Midbrain (tissue), 1 donor: ENCODE data around the gene MRPL41.
"Not testable (repeated sequence)": the region's sequence is repeated elsewhere in the genome, so short reads cannot be mapped to it uniquely, and the experiment has no call there.

Experiments
- DNase-seq: peaks from one replicate; lab custom pipeline; 2025; lab: John Stamatoyannopoulos, UW

MRPL41 gene

GRCh38 chr9:137522746-137523455, 28.8 kb upstream of the MRPL41 start:
- no peak for DNase-seq

DNA sequence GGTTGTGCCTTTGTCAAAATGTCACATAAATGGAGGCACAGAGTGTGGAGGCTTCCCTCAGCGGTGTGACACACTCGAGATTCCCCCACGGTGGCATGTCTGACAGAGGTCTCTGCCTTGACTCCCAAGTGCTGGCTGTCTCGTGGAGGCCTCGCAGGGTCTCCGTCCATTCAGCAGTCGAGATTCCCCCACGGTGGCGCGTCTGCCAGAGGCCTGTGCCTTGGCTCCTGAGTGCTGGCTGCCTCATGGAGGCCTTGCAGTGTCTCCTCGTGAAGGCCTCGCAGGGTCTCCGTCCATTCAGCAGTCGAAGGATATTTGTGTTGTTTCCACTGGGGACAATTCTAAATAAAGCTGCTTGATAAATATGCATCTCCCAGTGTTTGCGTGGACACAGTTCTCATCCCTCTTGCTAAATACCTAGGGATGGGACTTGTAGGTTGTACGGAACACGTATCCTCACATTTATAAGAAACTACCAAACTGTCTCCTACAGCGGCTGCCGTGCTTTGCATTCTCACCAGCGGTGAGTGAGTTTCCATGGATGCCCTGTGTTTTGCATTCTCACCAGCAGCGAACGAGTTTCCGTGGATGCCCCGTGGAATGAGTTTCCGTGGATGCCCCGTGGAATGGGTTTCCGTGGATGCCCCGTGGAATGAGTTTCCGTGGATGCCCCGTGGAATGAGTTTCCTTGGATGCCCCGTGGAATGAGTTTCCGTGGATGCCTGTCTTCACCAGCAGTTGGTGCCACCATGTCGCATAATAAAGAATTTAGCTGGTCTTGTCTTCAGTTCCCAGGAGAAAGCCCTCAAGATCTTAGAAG, 27.3 kb upstream of the MRPL41 start:
- DNase-seq: no peak

- DNase-seq: no peak
These were observed 26.7 kb upstream of the MRPL41 start for GRCh38 chr9:137524981-137525317.

- DNase-seq: no peak
These were observed 21.3 kb upstream of the MRPL41 start for GRCh38 chr9:137530331-137530730.

- DNase-seq: no peak
These were observed 20.4 kb upstream of the MRPL41 start for GRCh38 chr9:137531099-137531765.

GRCh38 chr9:137532891-137533468, 18.7 kb upstream of the MRPL41 start:
- DNase-seq: not testable (repeated sequence)

GRCh38 chr9:137534256-137535119, 17.2 kb upstream of the MRPL41 start:
- peak; percentile 36 for DNase-seq

GRCh38 chr9:137535120-137535428, 16.6 kb upstream of the MRPL41 start:
- DNase-seq: no peak

- not testable (repeated sequence) for DNase-seq
These were observed 15.0 kb upstream of the MRPL41 start for GRCh38 chr9:137536594-137537131.

- DNase-seq: no peak
These were observed 13.6 kb upstream of the MRPL41 start for GRCh38 chr9:137538058-137538457.

- DNase-seq: no peak
These were observed 11.1 kb upstream of the MRPL41 start for GRCh38 chr9:137540536-137540935.

GRCh38 chr9:137542486-137542885, 9.2 kb upstream of the MRPL41 start:
- no peak for DNase-seq

- no peak for DNase-seq
These were observed 8.3 kb upstream of the MRPL41 start for GRCh38 chr9:137543237-137543963.

DNA sequence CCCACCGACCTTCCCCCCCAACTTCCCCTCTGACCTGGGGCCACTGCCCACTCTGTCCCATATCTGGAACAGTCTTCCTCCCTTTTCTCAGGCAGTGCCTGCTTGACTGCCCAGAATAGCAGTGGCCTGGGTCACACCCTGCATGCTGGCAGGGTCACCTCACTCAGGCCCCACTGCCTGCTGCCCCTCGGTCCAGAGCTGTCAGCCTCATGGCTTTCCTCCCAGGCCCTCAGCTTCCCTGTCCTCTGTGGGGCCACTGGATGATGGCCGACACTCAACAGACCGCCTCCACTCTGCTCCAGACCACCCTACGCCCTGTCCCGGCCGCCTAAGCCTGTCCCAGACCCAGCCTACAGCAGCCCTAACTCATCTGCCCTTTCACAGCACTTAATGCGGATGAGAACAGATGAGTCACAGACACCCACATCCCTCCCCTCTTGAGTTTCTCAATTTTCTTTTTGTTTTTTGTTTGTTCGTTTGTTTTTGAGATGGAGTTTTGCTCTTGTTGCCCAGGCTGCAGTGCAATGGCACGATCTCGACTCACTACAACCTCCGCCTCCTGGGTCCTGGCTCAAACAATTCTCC, 7.4 kb upstream of the MRPL41 start:
- no peak for DNase-seq

DNA sequence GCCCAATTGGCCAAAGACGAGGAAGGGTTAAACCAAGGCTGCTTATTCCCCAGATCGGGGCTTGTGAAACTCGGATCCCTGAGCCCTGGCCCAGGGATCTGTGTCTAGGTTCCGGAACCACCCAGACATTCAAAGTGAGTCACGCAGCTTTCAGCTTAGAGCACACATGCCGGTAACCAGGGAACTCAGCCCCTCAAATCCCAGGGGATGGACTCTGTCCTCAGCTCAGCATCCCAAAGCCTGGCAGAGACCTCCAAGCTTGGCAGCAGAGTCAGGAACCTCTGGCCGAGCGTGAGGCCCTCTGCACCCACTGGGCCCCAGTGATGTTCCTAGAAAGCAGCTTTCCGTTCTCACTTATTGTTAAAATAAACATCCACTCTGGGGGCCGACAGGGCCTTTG, 6.6 kb upstream of the MRPL41 start:
- no peak for DNase-seq

DNA sequence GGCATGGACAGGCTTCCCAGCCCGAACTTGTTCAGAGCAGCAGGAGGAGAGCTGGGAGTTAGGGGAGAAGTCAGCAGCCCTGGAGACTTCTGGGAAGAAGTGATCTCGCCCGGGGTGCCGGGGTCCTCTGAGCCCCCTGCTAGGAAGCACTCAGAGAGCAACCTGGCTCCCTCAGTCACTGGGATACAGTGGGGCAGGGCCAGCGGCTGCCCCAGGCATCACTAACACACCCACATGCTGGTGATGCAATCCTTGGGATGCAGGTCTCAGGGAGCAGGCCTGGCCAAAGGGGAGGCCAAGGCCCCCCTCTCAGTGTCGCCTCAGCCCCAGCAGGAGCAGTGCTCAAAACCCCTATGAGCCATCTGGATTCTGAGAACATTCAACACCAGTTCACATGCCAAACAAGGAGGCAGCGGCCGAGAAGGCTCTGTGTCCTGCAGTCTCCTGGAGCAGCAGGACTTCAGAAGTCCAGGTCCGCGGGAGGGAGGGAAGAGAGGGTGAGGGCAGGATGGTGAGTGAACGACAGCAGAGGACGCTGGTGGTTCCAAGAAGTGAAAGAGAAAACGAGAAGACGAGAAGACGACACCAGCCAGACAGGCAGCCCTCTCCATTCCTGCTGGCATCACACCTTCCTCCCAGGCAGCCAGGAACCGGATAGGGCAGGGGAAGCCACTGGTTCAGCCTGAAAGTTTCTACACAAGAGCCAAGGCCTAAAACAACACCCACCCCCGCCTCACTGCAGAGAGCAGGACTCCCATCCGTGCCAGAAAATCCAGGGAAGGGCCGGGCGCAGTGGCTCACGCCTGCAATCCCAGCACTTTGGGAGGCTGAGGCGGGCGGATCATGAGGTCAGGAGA, 3.8 kb upstream of the MRPL41 start:
- DNase-seq: no peak

- peak; percentile 84 for DNase-seq
These were observed 1.5 kb upstream of the MRPL41 start, which contains the start of gene PNPLA7 for GRCh38 chr9:137550231-137550621. TSS of gene PNPLA7 (minus strand) at chr9:137550402. CDS start at chr9:137550197, 205 bp downstream.

DNA sequence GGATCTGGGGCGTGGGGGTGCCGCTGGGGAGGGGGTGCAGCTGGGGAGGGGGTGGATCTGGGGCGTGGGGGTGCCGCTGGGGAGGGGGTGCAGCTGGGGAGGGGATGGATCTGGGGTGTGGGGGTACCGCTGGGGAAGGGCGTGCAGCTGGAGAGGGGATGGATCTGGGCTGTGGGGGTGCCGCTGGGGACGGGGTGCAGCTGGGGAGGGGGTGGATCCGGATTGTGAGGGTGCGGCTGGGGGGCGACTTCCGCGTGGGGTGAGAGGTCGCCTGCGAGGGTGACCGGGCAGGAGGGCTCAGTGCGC, 768 bp upstream of the MRPL41 start:
- DNase-seq: not testable (repeated sequence)

DNA sequence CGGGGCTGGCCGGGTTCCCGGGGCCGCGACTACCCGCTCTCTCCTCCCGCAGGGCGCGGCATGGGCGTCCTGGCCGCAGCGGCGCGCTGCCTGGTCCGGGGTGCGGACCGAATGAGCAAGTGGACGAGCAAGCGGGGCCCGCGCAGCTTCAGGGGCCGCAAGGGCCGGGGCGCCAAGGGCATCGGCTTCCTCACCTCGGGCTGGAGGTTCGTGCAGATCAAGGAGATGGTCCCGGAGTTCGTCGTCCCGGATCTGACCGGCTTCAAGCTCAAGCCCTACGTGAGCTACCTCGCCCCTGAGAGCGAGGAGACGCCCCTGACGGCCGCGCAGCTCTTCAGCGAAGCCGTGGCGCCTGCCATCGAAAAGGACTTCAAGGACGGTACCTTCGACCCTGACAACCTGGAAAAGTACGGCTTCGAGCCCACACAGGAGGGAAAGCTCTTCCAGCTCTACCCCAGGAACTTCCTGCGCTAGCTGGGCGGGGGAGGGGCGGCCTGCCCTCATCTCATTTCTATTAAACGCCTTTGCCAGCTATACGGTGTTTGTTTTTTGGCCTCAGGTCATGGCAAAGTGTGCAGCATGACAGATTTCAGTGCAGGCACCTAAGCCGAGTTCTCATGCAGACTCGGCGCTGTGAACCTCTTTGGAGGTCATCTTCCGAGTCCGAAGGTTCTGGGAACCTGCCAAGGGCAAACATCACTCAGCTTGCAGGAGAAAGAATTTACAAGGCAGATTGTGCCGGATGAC, 516 bp downstream of the MRPL41 start:
- no peak for DNase-seq
